Glutamatergic neuron (in vitro differentiated cells): ENCODE results near the gene LCAT. TPM values are rescaled to one million over a fixed set of nuclear protein-coding genes. Genes with fewer than 3 reads are reported as not detected.
A peak's percentile ranks its signal among the peaks of the same experiment; 100 is the strongest.

Source experiments
- DNase-seq: peaks from one replicate; pipeline ENCODE4 v3.0.0; 2022
- H3K27ac Mint-ChIP-seq: one replicate; pipeline ENCODE4 v1.8.0; 2020; ENCODE audit warnings: mild to moderate bottlenecking, mixed read lengths, inconsistent platforms; ENCODE audit not compliant: unreplicated experiment
- H3K27me3 Mint-ChIP-seq: one replicate; pipeline ENCODE4 v1.8.0; 2020; ENCODE audit warnings: mild to moderate bottlenecking, moderate library complexity, mixed read lengths, inconsistent platforms; ENCODE audit not compliant: unreplicated experiment
- H3K36me3 Mint-ChIP-seq: one replicate; pipeline ENCODE4 v1.8.0; 2020; ENCODE audit warnings: mild to moderate bottlenecking, mixed read lengths, inconsistent platforms; ENCODE audit not compliant: unreplicated experiment
- H3K4me1 Mint-ChIP-seq: one replicate; pipeline ENCODE4 v1.8.0; 2020; ENCODE audit warnings: mild to moderate bottlenecking, low read depth, mixed read lengths, inconsistent platforms; ENCODE audit not compliant: unreplicated experiment
- H3K4me3 Mint-ChIP-seq: one replicate; pipeline ENCODE4 v1.8.0; 2020; ENCODE audit warnings: mild to moderate bottlenecking, mixed read lengths, inconsistent platforms; ENCODE audit not compliant: unreplicated experiment
- H3K9me3 Mint-ChIP-seq: one replicate; pipeline ENCODE4 v1.8.0; 2020; ENCODE audit warnings: mild to moderate bottlenecking, moderate library complexity, mixed read lengths, inconsistent platforms; ENCODE audit not compliant: unreplicated experiment
- CTCF ChIP-seq: fragments of 200-600 bp; sonication (generic); IDR thresholded peaks from one replicate; pipeline ENCODE4 v1.5.0; 2021; ENCODE audit not compliant: partially characterized antibody, unreplicated experiment
- long read RNA-seq: library from polyadenylated mRNA; unstranded; transcript quantifications from one replicate; pipeline ENCODE4 v2.0.0, GENCODE V29; 2020; ENCODE audit not compliant: unreplicated experiment
- total RNA-seq: library from RNA; stranded (reverse); fragmentation: NEBNext Ultra II Directional; extraction: Animal tissue kit (Norgen Biotek cat#: 25700); gene quantifications from one replicate; pipeline ENCODE4 v1.2.1, GENCODE V29; 2021; ENCODE audit not compliant: unreplicated experiment

Gene LCAT
- total RNA-seq, result 8.7 TPM
- long read RNA-seq, partial matches to known transcripts, result 0 of 2 reads
- long read RNA-seq, other reads (novel, unspliced or antisense), result 2 of 2 reads

- no peak for TF ChIP-seq CTCF
- H3K36me3 Mint-ChIP-seq, result no peaks in the 10 kb centered on the region
- H3K9me3 Mint-ChIP-seq, result no peaks in the 10 kb centered on the region
- H3K4me3 Mint-ChIP-seq, result no peak within 1 kb of the TSS
- no peaks in the 10 kb centered on the region for H3K4me1 Mint-ChIP-seq
- no peak for DNase-seq
- H3K27me3 Mint-ChIP-seq, result peaks cover 6% of the 10 kb centered on the region
- no peak within 1 kb of the TSS for H3K27ac Mint-ChIP-seq
Observed at GRCh38 chr16:67943619-67944504, at the start of gene LCAT. TSS of gene LCAT (minus strand) at chr16:67944120. CDS start at chr16:67944101, 19 bp downstream.

- Mint-ChIP-seq H3K4me1 (no peaks in the 10 kb centered on the region), H3K27me3 (peaks cover 4% of the 10 kb centered on the region), H3K9me3 (peaks cover 2% of the 10 kb centered on the region), H3K27ac (no peak overlapping the region), H3K4me3 (no peak overlapping the region), H3K36me3 (no peaks in the 10 kb centered on the region)
- TF ChIP-seq CTCF, result peak; percentile 99
- DNase-seq, result peak; percentile 83
Observed at GRCh38 chr16:67993207-67994039, 49.5 kb upstream of the LCAT start.

GRCh38 chr16:67992661-67993206 lies 48.8 kb upstream of the LCAT start:
- Mint-ChIP-seq H3K27ac (no peak overlapping the region), H3K27me3 (peaks cover 8% of the 10 kb centered on the region), H3K9me3 (peaks cover 6% of the 10 kb centered on the region), H3K4me1 (no peaks in the 10 kb centered on the region), H3K4me3 (no peak overlapping the region), H3K36me3 (no peaks in the 10 kb centered on the region)
- no peak for DNase-seq
- no peak for TF ChIP-seq CTCF

- TF ChIP-seq CTCF, result no peak
- no peak for DNase-seq
- no peaks in the 10 kb centered on the region for H3K4me1 Mint-ChIP-seq
- no peak overlapping the region for H3K4me3 Mint-ChIP-seq
- peaks cover 7% of the 10 kb centered on the region for H3K9me3 Mint-ChIP-seq
- no peak overlapping the region for H3K27ac Mint-ChIP-seq
- H3K27me3 Mint-ChIP-seq, result peaks cover 6% of the 10 kb centered on the region
- no peaks in the 10 kb centered on the region for H3K36me3 Mint-ChIP-seq
Observed at GRCh38 chr16:67990018-67990386, 46.1 kb upstream of the LCAT start.
